ENCODE results near the gene COPS3.
"Not testable (repeated sequence)": the region's sequence is repeated elsewhere in the genome, so short reads cannot be mapped to it uniquely, and the experiment has no call there.

Gene COPS3

GRCh38 chr17:17303847-17304490, 22.9 kb upstream of the COPS3 start:
- TF ChIP-seq RARB (CRISPR knock-in tag; IDR thresholded peaks at IDR 0.05), result no peak
- no peak for TF ChIP-seq TCF4 (CRISPR knock-in tag; IDR thresholded peaks at IDR 0.05; ENCODE audit: borderline replicate concordance)
- no peak for TF ChIP-seq ZC3H10 (CRISPR knock-in tag; IDR thresholded peaks at IDR 0.05)
- no peak for TF ChIP-seq ZFP30 (CRISPR knock-in tag; IDR thresholded peaks at IDR 0.05)
- TF ChIP-seq ISL1 (CRISPR knock-in tag; IDR thresholded peaks at IDR 0.05), result no peak
- TF ChIP-seq ZNF70 (CRISPR knock-in tag; IDR thresholded peaks at IDR 0.05), result no peak
- TF ChIP-seq ZNF8 (CRISPR knock-in tag; IDR thresholded peaks at IDR 0.05), result no peak
- ATAC-seq, result no peak

GRCh38 chr17:17303010-17303846, 22.2 kb upstream of the COPS3 start, which contains the start of gene NT5M:
Gene NT5M, plus strand, starts transcription at chr17:17303373. Its CDS starts 178 bp downstream, at chr17:17303551.
- peak; percentile 94 for ATAC-seq
- TF ChIP-seq TSHZ2 (CRISPR knock-in tag; IDR thresholded peaks at IDR 0.05) (no peak), SNAI2 (CRISPR knock-in tag; IDR thresholded peaks at IDR 0.05) (no peak), CSDC2 (CRISPR knock-in tag; IDR thresholded peaks at IDR 0.05) (no peak), CREB5 (CRISPR knock-in tag; IDR thresholded peaks at IDR 0.05; ENCODE audit: low read depth) (no peak), POU6F1 (CRISPR knock-in tag; IDR thresholded peaks at IDR 0.05; ENCODE audit: borderline replicate concordance, low read depth) (no peak), ZC3H10 (CRISPR knock-in tag; IDR thresholded peaks at IDR 0.05) (no peak)

- not testable (repeated sequence) for ATAC-seq
These were observed 20.6 kb upstream of the COPS3 start for GRCh38 chr17:17301659-17302058.

GRCh38 chr17:17300624-17301568, 19.9 kb upstream of the COPS3 start:
- TF ChIP-seq ZNF8 (CRISPR knock-in tag; IDR thresholded peaks at IDR 0.05) (no peak), ESRRG (CRISPR knock-in tag; IDR thresholded peaks at IDR 0.05) (no peak), PATZ1 (CRISPR knock-in tag; IDR thresholded peaks at IDR 0.05; ENCODE audit: borderline replicate concordance) (no peak), CSDC2 (CRISPR knock-in tag; IDR thresholded peaks at IDR 0.05) (no peak), CREB5 (CRISPR knock-in tag; IDR thresholded peaks at IDR 0.05; ENCODE audit: low read depth) (no peak), CSRNP3 (CRISPR knock-in tag; IDR thresholded peaks at IDR 0.05) (no peak), POU6F1 (CRISPR knock-in tag; IDR thresholded peaks at IDR 0.05; ENCODE audit: borderline replicate concordance, low read depth) (no peak), ISL1 (CRISPR knock-in tag; IDR thresholded peaks at IDR 0.05) (no peak)
- ATAC-seq, result no peak
